Peyer's patch (tissue), 4 donors: Measurements from ENCODE around the gene ABCG8.

Experiments
- POLR2A ChIP-seq, 2 donors: fragments of 450-650 bp; IDR thresholded peaks; one replicate each; pipeline ENCODE4 v1.5.1; 2017; ENCODE audit warnings: antibody characterized with exemption in 2 of 2, mild to moderate bottlenecking in 2 of 2, moderate library complexity in 2 of 2
- TF ChIP-seq, protein P1 (sequence below), 6 experiments: fragments of 450-650 bp in 4 of 6; fragments of 200-600 bp in 2 of 6; sonication (generic) in 1 of 6; IDR thresholded peaks; one replicate each; pipeline ENCODE4 v1.5.1; 2017 to 2019; ENCODE audit warnings: antibody characterized with exemption in 6 of 6, mild to moderate bottlenecking in 3 of 6, moderate library complexity in 1 of 6

DNA sequence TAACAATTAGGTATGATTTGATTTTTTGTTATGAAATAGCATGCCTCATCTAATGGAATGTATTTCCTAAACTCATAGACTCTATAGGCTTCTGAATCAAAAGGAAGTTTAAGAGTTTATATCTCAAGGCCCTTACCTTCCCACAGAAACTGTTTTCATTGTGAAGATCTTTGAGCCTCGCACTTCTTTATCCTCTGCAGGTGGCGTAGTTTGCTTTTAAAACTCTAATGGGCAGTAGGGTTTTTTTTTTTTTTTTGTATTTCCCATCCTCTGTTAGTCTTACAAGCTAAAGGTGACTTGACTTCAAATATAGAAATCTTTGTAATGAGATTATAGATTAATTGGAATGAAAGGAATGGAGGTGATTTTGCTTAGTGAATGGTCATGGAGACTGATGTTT lies 36.6 kb upstream of the ABCG8 start:
- TF ChIP-seq, protein P1, sequence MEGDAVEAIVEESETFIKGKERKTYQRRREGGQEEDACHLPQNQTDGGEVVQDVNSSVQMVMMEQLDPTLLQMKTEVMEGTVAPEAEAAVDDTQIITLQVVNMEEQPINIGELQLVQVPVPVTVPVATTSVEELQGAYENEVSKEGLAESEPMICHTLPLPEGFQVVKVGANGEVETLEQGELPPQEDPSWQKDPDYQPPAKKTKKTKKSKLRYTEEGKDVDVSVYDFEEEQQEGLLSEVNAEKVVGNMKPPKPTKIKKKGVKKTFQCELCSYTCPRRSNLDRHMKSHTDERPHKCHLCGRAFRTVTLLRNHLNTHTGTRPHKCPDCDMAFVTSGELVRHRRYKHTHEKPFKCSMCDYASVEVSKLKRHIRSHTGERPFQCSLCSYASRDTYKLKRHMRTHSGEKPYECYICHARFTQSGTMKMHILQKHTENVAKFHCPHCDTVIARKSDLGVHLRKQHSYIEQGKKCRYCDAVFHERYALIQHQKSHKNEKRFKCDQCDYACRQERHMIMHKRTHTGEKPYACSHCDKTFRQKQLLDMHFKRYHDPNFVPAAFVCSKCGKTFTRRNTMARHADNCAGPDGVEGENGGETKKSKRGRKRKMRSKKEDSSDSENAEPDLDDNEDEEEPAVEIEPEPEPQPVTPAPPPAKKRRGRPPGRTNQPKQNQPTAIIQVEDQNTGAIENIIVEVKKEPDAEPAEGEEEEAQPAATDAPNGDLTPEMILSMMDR (IDR thresholded peaks at IDR 0.05) = peak in 3 of 6 experiments; percentile 45 to 54 (median 51)
- no peak for TF ChIP-seq POLR2A (IDR thresholded peaks at IDR 0.05)
